Measurements from ENCODE around the gene DNAH17.

The DNAH17 gene

DNA sequence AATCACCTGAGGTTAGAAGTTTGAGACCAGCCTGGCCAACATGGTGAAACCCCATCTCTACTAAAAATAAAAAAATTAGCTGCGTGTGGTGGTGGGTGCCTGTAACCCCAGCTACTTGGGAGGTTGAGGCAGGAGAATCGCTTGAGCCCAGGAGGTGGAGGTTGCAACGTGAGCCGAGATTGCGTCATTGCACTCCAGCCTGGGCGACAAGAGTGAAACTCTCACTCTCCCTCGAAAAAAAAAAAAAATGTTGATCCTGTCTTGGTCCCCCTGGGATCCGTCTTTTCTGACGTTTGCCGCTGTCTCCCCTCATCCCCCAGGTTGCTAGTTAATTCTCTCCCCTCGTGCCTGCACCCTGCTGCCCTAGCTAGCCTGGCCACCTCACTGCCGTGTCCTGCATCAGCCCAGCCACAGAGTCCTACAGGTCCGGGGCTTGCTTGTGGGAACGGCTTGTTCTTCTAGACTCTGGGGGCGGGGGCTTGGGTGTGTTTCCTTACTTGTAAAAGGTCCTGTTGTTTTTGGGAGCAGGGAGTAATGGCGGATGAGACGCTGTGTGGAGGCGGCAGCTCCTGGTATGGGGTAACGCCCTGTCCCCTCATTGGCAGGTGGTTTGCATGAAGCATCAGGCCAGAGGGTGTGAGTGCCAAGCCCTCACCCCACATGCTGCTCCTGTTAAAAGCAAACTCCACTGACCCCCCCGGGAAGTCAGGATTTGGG is 154.2 kb downstream of the DNAH17 start:
- DNase-seq: no peak

DNA sequence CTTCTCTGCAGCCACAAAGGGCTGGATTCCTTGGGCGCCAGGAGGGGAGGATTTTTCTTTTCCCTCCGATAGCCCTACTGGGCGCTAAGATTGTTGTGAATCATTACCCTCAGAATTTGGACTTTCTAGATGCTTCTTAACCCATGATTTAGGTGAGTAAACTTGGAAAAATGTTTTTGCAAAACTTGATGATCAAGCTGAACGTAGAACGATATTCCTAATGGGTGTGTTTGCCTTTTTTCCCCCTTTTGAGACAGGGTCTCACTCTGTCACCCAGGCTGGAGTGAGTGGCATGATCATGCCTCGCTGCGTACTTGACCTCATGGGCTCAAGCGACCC is 155.0 kb downstream of the DNAH17 start:
- DNase-seq: no peak

DNA sequence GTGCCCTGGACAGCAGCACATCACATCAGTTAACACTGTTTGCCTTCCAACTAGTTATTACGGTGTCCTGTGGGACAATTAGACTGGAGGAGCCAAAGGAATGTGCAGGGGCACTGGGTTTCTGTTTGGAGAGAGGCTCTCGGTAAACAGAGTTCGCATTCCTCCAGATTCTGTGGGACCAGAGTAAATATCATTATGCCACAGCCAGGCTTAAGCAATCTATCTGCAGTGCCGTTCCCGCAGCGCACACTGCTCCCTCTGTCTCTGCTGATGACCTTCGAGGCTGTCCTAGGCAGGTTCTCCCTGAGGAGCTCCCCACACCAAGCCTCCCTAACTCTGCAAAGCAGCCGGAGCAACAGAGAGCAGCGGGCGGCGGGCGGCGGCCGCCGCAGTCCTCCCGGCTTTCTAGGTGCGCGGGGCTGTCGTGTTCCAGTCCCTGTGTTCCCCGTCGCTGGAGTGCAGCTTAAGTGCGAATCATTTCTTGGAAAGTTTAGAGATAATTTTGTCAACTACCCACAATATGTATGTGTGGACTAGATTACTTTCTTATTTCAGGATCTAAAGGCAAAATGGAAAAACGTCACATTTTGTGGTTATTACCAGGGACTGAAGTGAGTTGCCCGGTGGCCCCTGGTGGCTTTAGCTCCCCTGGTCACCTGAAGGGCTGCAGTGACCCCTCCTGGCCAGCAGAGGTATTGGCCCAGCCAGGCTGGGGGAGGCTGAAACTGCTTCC is 155.5 kb downstream of the DNAH17 start:
- peak; percentile 77 for DNase-seq

DNA sequence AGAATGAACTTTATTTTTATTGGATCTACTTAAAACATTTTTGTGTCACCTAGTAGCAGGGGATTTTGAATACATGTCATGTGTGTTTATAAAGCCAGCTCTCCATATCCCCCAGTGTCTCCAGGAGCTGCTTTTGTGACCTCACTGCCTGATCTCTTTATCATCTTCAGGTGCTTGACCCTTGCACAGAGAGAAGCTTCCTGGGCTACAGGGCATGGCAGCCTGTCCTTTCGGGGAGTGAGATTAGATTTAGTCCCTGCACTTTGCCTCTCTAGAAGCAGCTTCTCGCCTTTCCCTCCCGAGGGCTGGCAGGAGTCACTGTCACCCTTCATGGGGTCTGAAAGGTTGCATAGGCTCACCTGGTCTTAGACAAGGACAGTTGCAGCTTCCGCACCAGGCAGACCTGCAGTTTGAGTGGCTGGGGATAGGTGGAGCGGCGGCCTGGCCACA is 156.1 kb downstream of the DNAH17 start:
- no peak for DNase-seq

DNA sequence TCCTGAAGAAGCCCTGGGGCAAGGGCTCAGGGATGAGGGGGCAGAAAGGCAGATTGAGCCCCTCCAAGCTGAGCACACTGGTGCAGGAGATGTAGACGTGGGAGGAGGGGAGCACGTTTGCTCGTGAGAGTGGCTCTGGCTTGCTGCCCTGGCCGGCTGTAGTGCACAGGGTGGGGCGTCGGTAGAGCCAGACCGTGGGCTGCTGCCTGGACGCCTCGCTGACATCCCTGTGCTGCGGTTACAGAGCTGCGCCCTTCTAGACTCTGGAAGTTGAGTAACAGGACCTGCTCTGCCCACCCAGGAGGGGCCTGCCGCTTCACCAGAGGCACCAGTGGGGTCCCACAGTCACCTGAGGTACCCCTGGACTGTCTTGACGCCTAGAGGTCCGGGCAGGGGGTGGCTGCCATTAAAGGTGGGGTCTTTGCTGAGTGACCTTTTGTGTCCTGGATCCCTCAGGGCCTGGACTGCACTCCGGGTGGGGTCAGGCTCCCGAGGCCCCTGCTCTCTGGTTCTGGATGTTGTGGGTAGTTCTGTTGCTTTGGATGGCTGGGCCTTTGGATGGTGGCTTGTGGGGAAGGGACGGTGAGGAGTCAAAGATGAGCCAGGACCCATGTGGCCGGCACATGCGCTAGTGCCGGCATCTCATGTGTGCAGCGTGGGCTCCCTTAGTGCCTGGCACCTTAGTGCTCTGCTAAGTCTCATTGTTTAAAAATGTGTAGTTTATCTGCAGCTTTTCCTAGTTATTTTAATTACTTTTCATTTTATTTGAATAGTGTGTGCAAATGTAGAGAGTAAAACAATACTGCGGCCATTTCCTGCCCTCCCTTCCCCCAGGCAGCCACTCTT is 157.0 kb downstream of the DNAH17 start:
- no peak for DNase-seq

DNA sequence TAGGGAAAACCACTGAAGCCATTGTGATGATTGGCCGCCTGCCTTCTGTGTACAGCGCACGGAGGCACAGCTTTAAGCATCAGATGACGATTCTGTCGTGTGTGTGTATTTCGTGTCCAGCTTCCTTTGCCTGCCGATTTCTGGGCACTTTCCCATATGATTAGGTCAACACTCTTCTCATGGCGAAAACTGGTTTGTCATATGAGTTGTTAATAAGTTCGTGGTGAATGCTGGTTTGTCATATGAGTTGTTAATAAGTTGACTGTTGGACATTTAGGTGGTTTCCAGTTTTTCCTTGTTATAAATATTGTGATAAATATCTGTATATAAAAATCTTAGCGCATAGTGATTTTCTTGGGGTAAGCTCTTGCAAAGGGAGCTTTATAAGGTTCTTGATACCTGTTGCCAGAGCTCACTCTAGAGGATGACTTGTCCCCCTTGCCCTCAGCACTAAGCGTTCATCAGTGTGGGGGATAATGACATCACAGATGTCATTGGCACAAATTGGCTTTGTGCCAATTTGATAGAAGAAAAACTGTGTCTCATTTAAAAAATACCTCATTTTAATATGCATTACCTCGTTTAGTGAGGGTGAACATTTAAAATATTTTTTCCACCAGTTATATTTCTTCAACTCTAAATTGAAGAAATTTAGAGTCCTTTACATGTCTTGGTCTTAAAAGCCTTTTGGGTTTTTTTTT is 158.7 kb downstream of the DNAH17 start:
- no peak for DNase-seq

DNA sequence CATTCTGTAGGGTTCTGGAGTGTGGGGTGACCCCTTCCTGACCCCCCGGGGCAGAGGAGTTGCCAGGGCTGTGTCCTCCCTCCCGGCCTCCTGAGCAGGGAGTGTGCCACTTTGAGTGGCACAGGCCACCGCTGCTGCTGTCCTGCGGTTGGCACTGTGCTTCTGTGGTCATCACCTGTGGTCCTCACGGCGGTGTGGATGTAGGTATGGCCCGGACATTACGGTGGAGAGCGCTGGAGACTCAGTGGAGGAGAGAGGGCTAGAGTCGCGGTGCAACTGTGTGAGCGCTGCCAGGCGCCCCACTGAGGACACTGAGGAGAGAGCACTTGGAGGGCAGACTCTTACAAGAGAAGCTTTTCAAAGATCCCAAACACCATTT is 159.7 kb downstream of the DNAH17 start:
- no peak for DNase-seq

DNA sequence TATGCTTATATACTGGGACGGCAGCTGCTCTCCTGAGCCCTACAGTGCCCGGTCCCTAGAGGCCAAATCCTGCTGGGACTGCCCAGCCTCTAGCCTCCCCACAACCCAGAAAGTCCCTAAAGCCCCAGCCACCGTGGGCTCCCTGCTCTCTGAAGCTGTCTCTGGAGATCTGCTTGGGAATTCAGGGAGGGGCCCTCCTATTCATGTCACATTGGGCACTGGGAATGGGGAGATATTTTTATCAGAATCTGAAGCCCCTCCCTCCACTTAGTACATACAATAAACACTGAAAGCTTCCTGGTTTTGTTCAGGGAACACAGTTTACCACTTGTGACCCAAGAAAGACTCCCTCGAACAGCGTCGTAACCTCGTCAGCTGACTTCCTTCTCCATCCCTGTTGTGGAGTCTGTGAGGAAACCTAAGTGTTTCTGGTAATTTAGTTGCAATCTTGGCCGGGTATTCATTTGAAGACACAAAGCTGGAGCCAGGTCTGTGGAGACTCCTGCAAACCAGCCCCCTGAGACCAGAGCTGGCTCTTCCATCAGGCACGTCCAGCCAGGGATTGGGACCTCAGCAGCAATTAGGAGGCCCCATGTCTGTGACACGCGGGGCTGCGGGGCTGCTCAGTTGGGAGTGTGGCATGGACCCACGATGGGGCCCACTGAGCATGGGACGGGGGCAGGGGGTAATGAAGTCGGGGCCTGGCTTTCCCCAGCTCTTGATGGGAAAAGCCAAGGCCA is 160.2 kb downstream of the DNAH17 start:
- no peak for DNase-seq

DNA sequence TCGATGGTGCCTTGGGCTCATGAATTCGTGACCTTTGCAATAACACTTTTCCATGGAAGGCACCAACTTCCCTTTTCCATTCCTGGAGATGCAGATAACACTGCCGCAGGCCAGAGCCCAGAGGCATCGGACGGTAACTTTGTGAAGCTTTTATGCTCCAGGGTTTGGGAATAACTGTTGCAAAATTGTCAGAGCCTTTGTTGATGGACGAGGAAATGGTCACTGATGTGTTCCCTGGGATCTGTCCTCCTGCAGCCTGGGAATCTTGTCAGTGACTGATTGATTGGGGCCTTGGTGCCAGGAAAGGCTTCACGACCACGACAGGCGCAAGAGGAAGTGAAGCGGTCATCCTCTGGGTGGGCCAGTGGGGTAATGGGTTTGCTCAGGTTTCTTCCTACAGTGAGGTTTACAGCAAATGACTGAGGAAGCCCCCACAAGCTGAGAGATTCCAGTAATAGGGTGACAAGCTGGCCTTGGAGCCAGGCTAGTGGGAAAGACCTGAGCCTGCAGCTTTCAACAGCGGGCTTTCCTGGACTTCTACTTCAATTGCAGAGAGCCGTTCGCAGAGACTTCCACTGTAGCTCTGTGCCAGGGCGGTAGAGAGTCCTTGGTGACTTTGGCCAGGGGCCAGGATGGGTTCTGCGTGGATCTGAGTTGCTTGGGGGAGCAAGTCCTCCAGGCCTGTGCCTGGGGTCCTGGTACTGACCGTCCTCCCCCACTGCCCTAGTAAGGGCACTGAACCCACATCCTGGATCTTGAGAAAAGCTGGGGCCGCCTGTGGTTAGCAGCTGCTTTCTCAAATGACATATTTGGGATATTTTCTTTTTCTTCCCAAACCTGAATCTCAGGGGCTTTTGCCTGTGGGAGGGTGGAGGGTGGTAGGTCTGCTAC is 161.1 kb downstream of the DNAH17 start:
- DNase-seq: no peak

DNA sequence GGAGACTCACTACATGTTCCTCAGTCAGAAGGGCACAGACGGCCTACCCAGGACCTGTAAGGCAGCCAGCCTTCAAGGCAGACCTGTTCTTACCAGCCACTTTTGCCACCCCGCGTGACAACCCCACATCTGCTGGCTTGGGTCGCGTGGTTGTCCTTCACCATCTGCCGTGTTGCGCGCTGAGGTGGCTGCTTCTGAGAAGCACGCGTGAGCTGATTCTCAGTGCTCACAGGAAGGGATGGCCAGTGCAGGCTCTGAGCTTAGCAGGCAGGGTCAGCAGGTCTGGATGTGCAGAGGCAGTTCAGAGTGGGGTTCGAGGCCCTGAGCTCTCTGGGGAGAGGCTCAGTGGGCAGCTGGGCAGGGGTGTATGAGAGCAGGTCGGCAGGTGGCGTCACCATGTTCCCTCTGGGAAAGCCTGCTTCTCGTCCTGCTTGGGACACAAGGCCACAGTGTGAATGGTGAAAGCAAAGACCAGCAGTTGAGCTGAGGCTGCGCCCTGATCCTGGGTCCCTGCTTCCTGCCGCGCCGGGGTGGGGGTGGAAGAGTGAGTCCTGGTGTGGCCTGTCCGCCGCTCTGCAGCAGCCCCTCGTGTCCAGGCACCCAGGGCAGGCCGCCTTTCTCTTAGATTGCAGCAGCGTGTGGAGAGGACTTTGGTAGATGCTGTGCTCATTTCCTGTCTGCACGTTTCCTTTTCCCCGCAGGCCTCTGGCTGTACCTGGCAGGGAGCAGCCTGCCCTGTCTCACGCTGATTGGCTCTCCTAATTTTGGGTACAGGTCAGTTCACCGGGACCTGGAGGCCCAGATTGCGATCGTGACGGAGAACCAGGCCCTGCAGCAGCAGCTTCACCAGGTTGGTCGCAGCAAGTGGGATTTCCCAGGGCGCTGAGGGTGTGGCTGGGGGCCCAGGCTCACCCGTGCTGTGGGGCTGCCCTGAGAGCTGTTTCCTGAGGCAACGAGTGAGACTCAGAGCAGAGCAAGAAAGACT is 162.7 kb downstream of the DNAH17 start:
- DNase-seq: peak; percentile 58

DNA sequence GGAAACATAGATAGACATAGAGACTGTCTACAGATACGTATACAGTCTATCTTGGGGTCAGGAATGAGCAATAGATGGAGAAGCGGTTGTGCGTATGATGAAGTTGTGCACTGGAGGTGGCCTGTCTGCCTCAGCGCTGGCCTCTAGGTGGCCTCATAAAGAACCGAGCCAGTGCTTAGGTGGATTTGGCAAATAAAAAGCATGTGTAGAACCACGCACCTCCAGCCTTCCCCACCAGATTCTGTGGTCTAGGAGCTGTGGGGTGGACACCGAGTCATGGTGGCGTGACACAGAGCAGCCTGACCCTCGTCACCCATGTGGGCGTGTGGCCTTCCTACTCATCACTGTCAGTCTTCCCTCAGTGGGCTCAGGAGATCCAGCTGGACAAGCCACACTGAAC is 164.8 kb downstream of the DNAH17 start:
- DNase-seq: peak; percentile 33

DNA sequence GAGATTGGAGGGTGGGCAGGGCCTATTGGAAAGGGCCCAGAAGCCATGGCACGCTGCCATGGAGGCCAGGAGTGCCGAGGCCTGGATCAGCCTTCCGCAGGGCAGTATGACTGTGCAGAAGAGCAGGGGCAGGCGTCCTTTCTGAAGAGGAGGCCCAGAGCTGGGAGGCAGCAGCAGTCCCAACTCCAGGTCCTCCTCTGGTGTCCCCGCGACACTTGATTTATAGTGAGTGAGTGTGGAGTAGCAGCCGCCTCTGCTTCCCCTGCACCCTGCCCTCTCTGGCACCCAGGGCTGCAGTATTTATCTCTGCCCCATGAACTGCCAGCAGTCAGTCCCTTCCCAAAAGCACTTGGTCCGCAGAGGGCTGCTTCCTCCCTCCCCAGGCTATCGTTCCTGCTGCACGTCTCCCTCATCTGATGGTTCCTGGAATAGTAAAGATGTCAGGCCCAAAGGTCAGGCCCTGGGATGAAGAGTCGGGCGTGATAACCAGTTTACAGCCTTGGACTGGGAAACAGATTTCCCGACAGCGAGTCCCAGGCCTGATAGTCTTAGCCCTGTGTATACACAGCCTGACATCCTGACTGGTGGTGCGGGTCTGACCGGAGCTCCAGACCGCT is 165.8 kb downstream of the DNAH17 start:
- no peak for DNase-seq

DNA sequence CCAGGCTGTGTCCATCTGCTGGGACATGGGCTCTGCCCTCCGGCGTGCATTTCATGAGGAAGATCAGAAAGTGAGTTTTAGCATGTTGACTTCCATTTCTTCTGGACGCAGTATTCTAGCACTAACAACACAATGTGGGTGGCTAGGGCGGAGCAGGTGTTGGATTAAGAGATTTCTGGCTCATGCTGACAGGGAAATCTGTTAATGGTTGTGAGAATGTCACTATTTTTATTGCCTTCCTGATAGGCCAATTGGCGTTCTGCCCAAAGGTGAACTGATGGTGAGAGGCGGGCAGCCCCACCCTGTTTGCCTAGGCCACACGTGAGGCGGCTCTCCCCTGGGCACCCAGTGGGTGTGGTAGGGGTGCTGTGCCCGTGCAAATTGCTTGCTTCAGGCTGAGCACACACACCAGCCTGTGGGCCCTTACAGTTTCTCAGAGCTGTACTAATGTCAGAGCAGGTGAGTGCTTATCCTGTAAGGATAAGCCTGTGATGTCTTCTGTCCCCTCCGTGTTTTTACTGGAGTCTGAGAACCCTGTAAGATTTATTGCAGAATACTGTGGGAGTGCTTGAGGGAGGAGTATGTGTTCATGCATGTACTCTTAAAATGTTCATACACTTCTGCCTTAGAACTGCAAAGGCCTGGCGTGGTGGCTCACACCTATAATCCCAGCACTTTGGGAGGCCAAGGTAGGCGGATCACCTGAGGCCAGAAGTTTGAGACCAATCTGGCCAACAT is 167.8 kb downstream of the DNAH17 start:
- DNase-seq: no peak

DNA sequence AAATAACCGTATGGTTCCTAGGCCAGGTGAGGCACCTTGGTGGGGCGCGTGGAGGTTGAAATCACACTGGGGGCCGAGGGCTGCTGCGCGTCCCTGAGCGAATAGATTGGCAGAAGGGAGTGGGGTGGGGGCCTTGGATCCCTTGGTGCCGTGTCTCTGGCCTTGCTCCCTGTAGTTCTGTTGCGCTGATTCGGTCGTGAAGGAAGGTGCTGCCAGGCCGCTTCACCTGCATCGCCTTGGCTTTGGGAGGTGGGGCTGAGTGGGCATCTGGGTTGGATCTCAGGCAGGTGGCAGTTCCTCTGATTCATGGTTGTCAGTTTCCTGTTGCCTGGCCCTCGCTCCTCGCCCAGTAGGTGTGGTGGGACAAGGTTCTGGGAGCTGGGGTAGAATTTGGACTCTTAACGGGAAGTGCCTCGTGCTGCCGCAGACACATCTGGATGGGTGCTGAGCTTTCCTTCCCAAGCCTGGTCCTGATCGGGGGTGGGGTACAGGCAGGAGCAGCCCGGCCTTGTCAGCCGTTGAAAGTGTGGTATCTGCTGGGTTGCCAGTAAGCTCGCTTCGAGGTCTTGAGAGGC is 168.6 kb downstream of the DNAH17 start:
- no peak for DNase-seq

DNA sequence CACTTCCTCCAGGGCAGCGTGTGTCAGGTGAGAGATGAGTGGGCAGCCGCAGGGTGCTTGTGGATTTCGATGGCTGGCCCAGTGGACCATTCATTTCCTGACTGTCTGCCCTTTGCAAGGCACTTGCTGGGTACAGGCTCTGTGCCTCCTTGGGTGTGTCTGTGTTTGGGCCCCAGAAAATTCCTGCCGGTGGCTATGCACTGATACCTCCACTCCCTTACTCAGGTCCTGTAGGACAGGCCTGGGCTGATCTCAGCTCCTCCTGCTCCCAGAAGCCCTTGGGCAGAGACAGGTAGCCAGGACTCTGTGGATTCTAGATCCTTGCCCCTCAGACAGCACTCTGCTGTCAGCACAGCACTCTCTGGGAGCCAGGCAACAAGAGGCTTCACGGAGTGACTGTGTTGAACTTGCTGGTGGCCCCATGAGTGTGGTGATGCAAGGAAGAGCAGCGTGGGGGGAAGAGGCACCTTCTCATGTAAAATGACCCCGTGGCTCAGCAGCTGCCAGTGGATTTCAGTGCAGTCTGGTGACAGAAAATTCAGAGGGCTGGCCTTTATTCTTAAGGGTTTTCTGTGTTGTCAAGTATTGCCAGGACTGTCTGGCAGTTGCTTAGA is 169.7 kb downstream of the DNAH17 start:
- DNase-seq: no peak

DNA sequence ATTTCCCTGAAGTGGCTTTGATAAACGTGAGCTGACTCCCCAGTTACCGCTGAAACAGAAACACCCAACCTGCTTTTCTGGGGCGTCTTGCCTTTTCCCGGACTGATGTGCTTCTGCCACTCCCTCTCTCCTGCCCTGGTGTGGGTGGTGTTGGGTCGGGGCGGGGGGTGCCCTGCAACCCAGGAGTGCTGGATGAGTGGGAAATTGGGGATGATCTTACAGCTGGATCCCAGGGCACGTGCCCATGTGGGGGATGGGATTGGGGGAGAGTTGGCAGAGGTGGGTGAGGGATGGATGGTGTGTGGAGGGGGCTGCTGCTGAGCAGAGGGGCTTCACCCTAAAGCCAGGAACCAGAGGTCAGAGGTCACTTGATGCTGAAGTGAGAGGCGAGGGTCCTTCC is 170.3 kb downstream of the DNAH17 start:
- DNase-seq: no peak

DNA sequence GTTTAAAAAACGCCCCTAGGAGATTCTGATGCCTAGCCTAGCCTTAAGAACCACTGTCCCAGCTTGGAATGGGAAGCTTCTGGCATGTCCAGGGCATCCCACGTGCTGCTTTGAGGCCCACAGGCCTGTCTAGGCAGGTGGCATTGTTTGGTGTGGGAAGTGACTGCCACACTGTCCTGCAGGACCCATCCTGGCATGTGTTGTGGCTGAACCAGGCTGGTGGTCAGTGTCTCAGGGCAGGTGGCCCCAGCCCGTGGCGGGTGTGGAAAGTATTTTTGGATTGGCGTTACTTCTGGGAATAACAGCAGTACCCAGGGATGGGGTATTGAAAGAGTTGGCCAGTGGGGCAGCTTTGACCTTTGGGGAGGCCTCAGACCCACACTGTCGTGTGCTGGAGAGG is 170.8 kb downstream of the DNAH17 start:
- no peak for DNase-seq

DNA sequence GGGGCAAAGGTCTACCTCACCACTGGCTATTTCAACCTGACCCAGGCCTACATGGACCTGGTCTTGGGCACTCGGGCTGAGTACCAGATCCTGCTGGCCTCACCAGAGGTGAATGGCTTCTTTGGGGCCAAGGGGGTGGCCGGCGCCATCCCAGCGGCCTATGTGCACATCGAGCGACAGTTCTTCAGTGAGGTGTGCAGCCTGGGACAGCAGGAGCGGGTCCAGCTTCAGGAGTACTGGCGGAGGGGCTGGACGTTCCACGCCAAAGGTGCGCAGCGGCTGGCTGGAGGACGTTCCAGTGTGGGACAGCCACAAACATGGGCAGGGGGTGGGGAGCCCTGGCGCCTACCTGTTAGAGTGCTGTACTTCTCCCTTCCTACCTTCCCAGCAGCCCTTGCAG is 173.4 kb downstream of the DNAH17 start:
- DNase-seq: no peak

Data from CD4-positive, alpha-beta T cell treated with Interleukin-12 subunit alpha and Interleukin-12 subunit beta, for 1 hour (primary cell).